ENCODE measurements around the gene HIRA. TPM values are rescaled to one million over a fixed set of nuclear protein-coding genes. Genes with fewer than 3 reads are reported as not detected.
"Not testable (repeated sequence)": the region's sequence is repeated elsewhere in the genome, so short reads cannot be mapped to it uniquely, and the experiment has no call there.

Gene HIRA
- total RNA-seq, 2 experiments from 2014 or later, result 57.8 to 67.0 TPM

DNA sequence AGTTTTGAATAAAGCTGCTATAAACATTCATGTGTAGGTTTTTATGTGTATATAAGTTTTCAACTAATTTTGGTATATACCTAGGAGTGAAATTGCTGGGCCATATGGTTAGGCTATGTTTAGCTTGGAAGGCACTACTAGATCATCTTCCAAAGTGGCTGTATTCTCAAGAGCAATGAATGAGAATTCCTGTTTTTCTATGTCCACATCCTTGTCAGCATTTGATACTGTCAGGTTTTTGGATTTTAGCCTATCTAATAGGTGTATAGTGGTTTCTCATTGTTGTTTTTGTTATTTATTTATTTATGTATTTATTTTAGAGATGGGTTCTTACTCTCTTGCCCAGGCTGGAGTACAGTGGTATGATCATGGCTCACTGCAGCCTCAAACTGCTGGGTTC, 113.7 kb downstream of the HIRA start:
- DNase-seq, result no peak
- H3K9me3 Mint-ChIP-seq (ENCODE audit: low read depth), result peaks cover 19% of the 10 kb centered on the region
- CTCF ChIA-PET, result no interaction called here

GRCh38 chr22:19307872-19308271, 123.7 kb downstream of the HIRA start:
- H3K36me3 Mint-ChIP-seq, result no peaks in the 10 kb centered on the region

More for the DNA sequence above, 113.7 kb downstream of the HIRA start:
- Mint-ChIP-seq H3K27ac (no peak overlapping the region), H3K36me3 (peaks cover 4% of the 10 kb centered on the region), H3K27me3 (peaks cover 4% of the 10 kb centered on the region), H3K4me3 (no peak overlapping the region), H3K4me1 (peaks cover 2% of the 10 kb centered on the region)
- ATAC-seq, result no peak

GRCh38 chr22:19306535-19306934, 125.0 kb downstream of the HIRA start:
- ATAC-seq, result not testable (repeated sequence)

More at GRCh38 chr22:19307872-19308271, 123.7 kb downstream of the HIRA start:
- DNase-seq (no peak), ATAC-seq (no peak)
- H3K4me3 Mint-ChIP-seq, result no peak overlapping the region
- CTCF ChIA-PET, result interaction anchor here (1.6 kb wide), 1 partner anchor 9 kb away, joined by 3 read pairs; no protein-coding TSS in a partner anchor
- H3K27me3 Mint-ChIP-seq, result peaks cover 6% of the 10 kb centered on the region
- no peak overlapping the region for H3K27ac Mint-ChIP-seq
- no peaks in the 10 kb centered on the region for H3K9me3 Mint-ChIP-seq (ENCODE audit: low read depth)
- no peaks in the 10 kb centered on the region for H3K4me1 Mint-ChIP-seq

GRCh38 chr22:19304547-19304946, 127.0 kb downstream of the HIRA start:
- Mint-ChIP-seq H3K4me3 (no peak overlapping the region), H3K27ac (no peak overlapping the region), H3K4me1 (no peaks in the 10 kb centered on the region), H3K36me3 (no peaks in the 10 kb centered on the region), H3K9me3 (ENCODE audit: low read depth) (no peaks in the 10 kb centered on the region), H3K27me3 (peaks cover 8% of the 10 kb centered on the region)
- ATAC-seq, result no peak
- DNase-seq, result no peak
- CTCF ChIA-PET, result no interaction called here

More at GRCh38 chr22:19306535-19306934, 125.0 kb downstream of the HIRA start:
- H3K27me3 Mint-ChIP-seq; H3K36me3 Mint-ChIP-seq; DNase-seq; H3K27ac Mint-ChIP-seq; H3K9me3 Mint-ChIP-seq (ENCODE audit: low read depth); H3K4me1 Mint-ChIP-seq; H3K4me3 Mint-ChIP-seq; CTCF ChIA-PET: not testable (repeated sequence)

GRCh38 chr22:19303785-19304184, 127.7 kb downstream of the HIRA start:
- no peak for DNase-seq
- Mint-ChIP-seq H3K9me3 (ENCODE audit: low read depth) (no peaks in the 10 kb centered on the region), H3K4me1 (no peaks in the 10 kb centered on the region)

GRCh38 chr22:19295733-19296132, 135.8 kb downstream of the HIRA start:
- no peak overlapping the region for H3K27ac Mint-ChIP-seq
- ATAC-seq (no peak), DNase-seq (no peak)
- H3K4me1 Mint-ChIP-seq, result peaks cover 10% of the 10 kb centered on the region
- no peak overlapping the region for H3K4me3 Mint-ChIP-seq
- no peaks in the 10 kb centered on the region for H3K9me3 Mint-ChIP-seq (ENCODE audit: low read depth)
- CTCF ChIA-PET, result interaction anchor here (0.9 to 1.7 kb wide), 2 partner anchors 10 to 116 kb away, joined by 3 to 5 read pairs; no protein-coding TSS in a partner anchor
- peaks cover 24% of the 10 kb centered on the region for H3K27me3 Mint-ChIP-seq
- H3K36me3 Mint-ChIP-seq, result no peaks in the 10 kb centered on the region

More at GRCh38 chr22:19303785-19304184, 127.7 kb downstream of the HIRA start:
- CTCF ChIA-PET, result no interaction called here
- peaks cover 8% of the 10 kb centered on the region for H3K27me3 Mint-ChIP-seq
- no peak overlapping the region for H3K4me3 Mint-ChIP-seq
- no peaks in the 10 kb centered on the region for H3K36me3 Mint-ChIP-seq
- ATAC-seq, result no peak
- H3K27ac Mint-ChIP-seq, result no peak overlapping the region

DNA sequence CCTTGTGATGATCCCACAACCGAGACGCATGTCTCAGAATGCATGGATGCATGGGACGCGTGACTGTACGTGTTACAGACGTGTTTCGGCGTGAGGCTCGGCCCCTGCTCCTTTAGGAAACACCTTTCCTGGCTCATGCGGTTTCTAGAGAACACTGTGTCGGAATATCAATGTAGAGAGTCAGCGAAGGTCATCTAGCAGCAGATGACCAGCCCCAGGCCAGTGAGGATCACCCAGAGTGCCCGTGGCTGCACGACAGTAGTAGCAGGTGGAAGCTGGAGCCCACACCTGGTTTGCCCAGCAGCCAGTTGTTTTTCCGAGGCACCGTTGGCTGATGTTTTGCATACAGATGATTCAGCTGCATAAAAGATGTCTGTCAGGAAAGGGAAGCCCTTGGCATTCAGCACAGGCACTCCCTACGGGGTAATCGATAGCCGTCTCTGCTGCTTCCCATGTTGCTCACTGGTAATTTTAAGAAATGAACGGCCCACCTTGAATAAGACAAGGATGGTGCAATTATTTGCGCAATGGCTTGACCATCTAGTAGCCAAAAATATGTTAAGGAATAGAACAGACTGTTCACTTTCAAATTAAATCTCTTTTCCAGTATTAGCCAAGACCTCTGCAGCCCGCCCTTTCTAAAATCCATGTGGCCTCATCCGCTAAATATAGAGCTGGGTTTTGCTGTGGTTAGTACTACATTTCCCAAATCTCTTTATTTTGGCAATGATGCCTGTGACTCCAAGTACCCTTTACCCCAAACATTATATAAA, 138.9 kb downstream of the HIRA start:
- no peak for ATAC-seq
- H3K4me1 Mint-ChIP-seq, result peaks cover 25% of the 10 kb centered on the region
- H3K9me3 Mint-ChIP-seq (ENCODE audit: low read depth), result no peaks in the 10 kb centered on the region
- H3K4me3 Mint-ChIP-seq, result peak overlapping the region; percentile 85
- H3K27ac Mint-ChIP-seq, result no peak overlapping the region
- peaks cover 45% of the 10 kb centered on the region for H3K27me3 Mint-ChIP-seq
- H3K36me3 Mint-ChIP-seq, result no peaks in the 10 kb centered on the region
- no peak for DNase-seq
- CTCF ChIA-PET, result interaction anchor here (0.7 to 2.2 kb wide), 3 partner anchors 7 to 114 kb away, joined by 3 to 9 read pairs (median 4); partner anchors contain the start of gene SLC25A1

- Mint-ChIP-seq H3K27me3 (peaks cover 52% of the 10 kb centered on the region), H3K4me3 (peak within 1 kb of the TSS; percentile 85), H3K36me3 (no peaks in the 10 kb centered on the region), H3K4me1 (peaks cover 25% of the 10 kb centered on the region), H3K27ac (peak within 1 kb of the TSS; percentile 51), H3K9me3 (ENCODE audit: low read depth) (no peaks in the 10 kb centered on the region)
- ATAC-seq (peak; percentile 80), DNase-seq (peak; percentile 77)
- CTCF ChIA-PET, result interaction anchor here (0.7 to 2.2 kb wide), 3 partner anchors 8 to 113 kb away, joined by 3 to 9 read pairs (median 4); partner anchors contain the start of gene SLC25A1
Observed at GRCh38 chr22:19291580-19292457, 139.7 kb downstream of the HIRA start, which contains the start of gene CLTCL1. Gene CLTCL1 (minus strand): TSS chr22:19291719. CDS start chr22:19291641, 78 bp downstream.

GRCh38 chr22:19291218-19291579, 140.3 kb downstream of the HIRA start:
- DNase-seq (peak; percentile 43), ATAC-seq (peak; percentile 59)
- Mint-ChIP-seq H3K27ac (no peak overlapping the region), H3K27me3 (peaks cover 56% of the 10 kb centered on the region), H3K4me3 (peak overlapping the region; percentile 58), H3K36me3 (no peaks in the 10 kb centered on the region), H3K9me3 (ENCODE audit: low read depth) (no peaks in the 10 kb centered on the region), H3K4me1 (peaks cover 25% of the 10 kb centered on the region)
- CTCF ChIA-PET, result interaction anchor here (1.5 to 2.2 kb wide), 2 partner anchors 96 to 113 kb away, joined by 4 to 9 read pairs; partner anchors contain the start of gene SLC25A1

- Mint-ChIP-seq H3K4me3 (peak overlapping the region; percentile 58), H3K27ac (no peak overlapping the region), H3K27me3 (peaks cover 53% of the 10 kb centered on the region), H3K36me3 (no peaks in the 10 kb centered on the region), H3K4me1 (peaks cover 25% of the 10 kb centered on the region), H3K9me3 (ENCODE audit: low read depth) (no peaks in the 10 kb centered on the region)
- ATAC-seq (peak; percentile 2), DNase-seq (no peak)
- CTCF ChIA-PET, result interaction anchor here (1.5 to 2.2 kb wide), 2 partner anchors 95 to 112 kb away, joined by 4 to 9 read pairs; partner anchors contain the start of gene SLC25A1
Observed at GRCh38 chr22:19290400-19291217, 140.9 kb downstream of the HIRA start.

DNA sequence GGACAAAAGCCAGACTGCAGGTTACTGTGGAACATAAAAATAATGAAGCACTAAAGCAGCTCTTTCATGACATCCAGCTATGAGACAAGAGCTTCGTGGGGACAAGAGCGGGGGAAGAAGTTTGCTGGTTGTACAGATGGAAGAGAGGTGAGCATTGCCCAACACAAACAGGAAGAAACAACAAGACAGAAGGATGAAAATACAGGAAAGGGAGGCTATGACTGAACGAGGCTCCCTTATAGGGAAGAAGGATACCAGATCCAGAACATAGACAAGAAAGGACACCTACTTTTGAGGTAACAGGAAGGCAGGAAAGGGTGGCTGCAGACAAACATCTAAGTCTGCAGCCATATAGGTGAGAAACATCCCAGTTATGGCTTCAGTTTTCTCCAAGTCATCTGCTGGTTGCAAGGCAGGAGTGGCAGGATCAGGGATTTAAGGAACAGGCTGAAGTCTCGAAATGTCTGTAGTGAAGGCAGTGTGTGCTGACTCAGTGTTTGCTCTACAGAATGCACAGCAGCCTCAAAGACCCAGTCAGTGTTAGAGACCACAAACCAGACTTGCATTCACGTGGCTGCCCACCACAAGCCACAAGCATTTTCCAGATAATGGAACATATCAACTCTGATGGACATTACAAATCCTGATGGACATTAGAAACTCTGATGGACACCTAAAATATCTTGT, 141.9 kb downstream of the HIRA start:
- H3K4me3 Mint-ChIP-seq, result no peak overlapping the region
- CTCF ChIA-PET, result no interaction called here
- DNase-seq (peak; percentile 56), ATAC-seq (no peak)
- H3K9me3 Mint-ChIP-seq (ENCODE audit: low read depth), result no peaks in the 10 kb centered on the region
- no peaks in the 10 kb centered on the region for H3K36me3 Mint-ChIP-seq
- H3K27me3 Mint-ChIP-seq, result peaks cover 53% of the 10 kb centered on the region
- H3K4me1 Mint-ChIP-seq, result peaks cover 25% of the 10 kb centered on the region
- no peak overlapping the region for H3K27ac Mint-ChIP-seq

DNA sequence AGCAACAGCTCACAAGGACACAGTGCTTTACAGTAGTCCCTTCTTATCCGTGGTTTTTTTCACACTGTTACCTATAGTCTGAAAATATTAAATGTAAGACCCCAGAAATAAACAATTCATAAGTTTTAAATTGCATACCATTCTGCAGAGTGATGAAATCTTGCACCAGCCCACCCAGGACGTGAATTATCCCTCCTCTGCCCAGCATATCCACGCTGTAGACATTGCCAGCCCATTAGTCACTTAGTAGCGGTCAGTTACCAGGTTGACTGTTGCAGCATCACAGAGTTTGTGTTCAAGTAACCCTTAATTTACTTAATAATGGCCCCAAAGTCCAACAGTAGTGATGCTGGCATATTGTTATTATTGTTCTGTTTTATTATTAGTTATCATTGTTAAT, 143.6 kb downstream of the HIRA start:
- H3K27me3 Mint-ChIP-seq, result peaks cover 48% of the 10 kb centered on the region
- no peak overlapping the region for H3K27ac Mint-ChIP-seq
- no peak for DNase-seq
- H3K4me1 Mint-ChIP-seq, result peaks cover 25% of the 10 kb centered on the region
- H3K36me3 Mint-ChIP-seq, result no peaks in the 10 kb centered on the region
- CTCF ChIA-PET, result interaction anchor here (0.8 kb wide), 1 partner anchor 108 kb away, joined by 3 read pairs; no protein-coding TSS in a partner anchor
- no peak for ATAC-seq
- H3K4me3 Mint-ChIP-seq, result no peak overlapping the region
- H3K9me3 Mint-ChIP-seq (ENCODE audit: low read depth), result no peaks in the 10 kb centered on the region

Measured in activated CD8-positive, alpha-beta memory T cell treated with anti-CD3 and anti-CD28 coated beads, Interleukin-2, amount 10 ng/mL, durations not matched to agents 7 days and 5 days (primary cell).